Upper lobe of right lung (tissue), 1 donor: Measurements from ENCODE around the gene CHIT1. TPM values are rescaled to one million over a fixed set of nuclear protein-coding genes. Genes with fewer than 3 reads are reported as not detected.

Experiments used
- ATAC-seq: fragments of 200-7000 bp; cut with Tn5 transposase; one replicate; pipeline ENCODE4 v1.9.1; 2020; ENCODE audit warnings: mild to moderate bottlenecking, moderate library complexity
- DNase-seq: peaks from one replicate; pipeline ENCODE4 v3.0.0-alpha.2; 2020
- H3K27ac ChIP-seq: fragments of 200-600 bp; one replicate; pipeline ENCODE4 v1.8.0; 2022
- H3K27me3 ChIP-seq: fragments of 200-600 bp; one replicate; pipeline ENCODE4 v1.8.0; 2022; ENCODE audit warnings: mild to moderate bottlenecking
- H3K36me3 ChIP-seq: fragments of 200-600 bp; one replicate; pipeline ENCODE4 v1.8.0; 2022
- H3K4me1 ChIP-seq: fragments of 200-600 bp; one replicate; pipeline ENCODE4 v1.8.0; 2022
- H3K4me3 ChIP-seq: fragments of 200-600 bp; one replicate; pipeline ENCODE4 v1.8.0; 2022; ENCODE audit warnings: mild to moderate bottlenecking
- H3K9me3 ChIP-seq: fragments of 200-600 bp; one replicate; pipeline ENCODE4 v1.8.0; 2022
- intact Hi-C: fragments of 100-400 bp; cut with DNase I; formaldehyde crosslinking; loops from one replicate; pipeline ENCODE4 v1.11.0; 2022
- total RNA-seq: library from RNA; stranded (reverse); fragmentation: NEBNext Ultra II Directional; extraction: Animal tissue kit (Norgen Biotek cat#: 25700); gene quantifications from one replicate; pipeline ENCODE4 v1.2.1, GENCODE V29; 2021
- TF ChIP-seq, protein P1 (sequence below): fragments of 200-600 bp; IDR thresholded peaks from one replicate; pipeline ENCODE4 v1.8.0; 2022; ENCODE audit warnings: antibody characterized with exemption
- donor health status: DM: no; HTN: yes; CAD: no; lungs with severe emphysema.

CHIT1 gene
- total RNA-seq, 1 donor from 2014 or later = 751 TPM

- H3K36me3 ChIP-seq = no peaks in the 10 kb centered on the region
- peaks cover 9% of the 10 kb centered on the region for H3K4me1 ChIP-seq
- no peak overlapping the region for H3K4me3 ChIP-seq
- intact Hi-C loops = loop anchor here (5.0 kb wide), 2 partner anchors 95 to 180 kb away; no protein-coding TSS in a partner anchor
- H3K27me3 ChIP-seq = no peaks in the 10 kb centered on the region
- H3K9me3 ChIP-seq = no peaks in the 10 kb centered on the region
- TF ChIP-seq, protein P1, sequence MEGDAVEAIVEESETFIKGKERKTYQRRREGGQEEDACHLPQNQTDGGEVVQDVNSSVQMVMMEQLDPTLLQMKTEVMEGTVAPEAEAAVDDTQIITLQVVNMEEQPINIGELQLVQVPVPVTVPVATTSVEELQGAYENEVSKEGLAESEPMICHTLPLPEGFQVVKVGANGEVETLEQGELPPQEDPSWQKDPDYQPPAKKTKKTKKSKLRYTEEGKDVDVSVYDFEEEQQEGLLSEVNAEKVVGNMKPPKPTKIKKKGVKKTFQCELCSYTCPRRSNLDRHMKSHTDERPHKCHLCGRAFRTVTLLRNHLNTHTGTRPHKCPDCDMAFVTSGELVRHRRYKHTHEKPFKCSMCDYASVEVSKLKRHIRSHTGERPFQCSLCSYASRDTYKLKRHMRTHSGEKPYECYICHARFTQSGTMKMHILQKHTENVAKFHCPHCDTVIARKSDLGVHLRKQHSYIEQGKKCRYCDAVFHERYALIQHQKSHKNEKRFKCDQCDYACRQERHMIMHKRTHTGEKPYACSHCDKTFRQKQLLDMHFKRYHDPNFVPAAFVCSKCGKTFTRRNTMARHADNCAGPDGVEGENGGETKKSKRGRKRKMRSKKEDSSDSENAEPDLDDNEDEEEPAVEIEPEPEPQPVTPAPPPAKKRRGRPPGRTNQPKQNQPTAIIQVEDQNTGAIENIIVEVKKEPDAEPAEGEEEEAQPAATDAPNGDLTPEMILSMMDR = no peak
- H3K27ac ChIP-seq = no peak overlapping the region
- DNase-seq (no peak), ATAC-seq (no peak)
These were observed 11.8 kb downstream of the CHIT1 start for GRCh38 chr1:203217668-203218067.

GRCh38 chr1:203217139-203217655 is 12.3 kb downstream of the CHIT1 start:
- no peak for DNase-seq
- peak; percentile 5 for ATAC-seq
- H3K27ac ChIP-seq = no peak overlapping the region
- no peaks in the 10 kb centered on the region for H3K9me3 ChIP-seq
- peaks cover 9% of the 10 kb centered on the region for H3K4me1 ChIP-seq
- intact Hi-C loops = loop anchor here (5.0 kb wide), 2 partner anchors 95 to 180 kb away; no protein-coding TSS in a partner anchor
- no peak overlapping the region for H3K4me3 ChIP-seq
- H3K27me3 ChIP-seq = no peaks in the 10 kb centered on the region
- TF ChIP-seq, protein P1 = no peak
- no peaks in the 10 kb centered on the region for H3K36me3 ChIP-seq

DNA sequence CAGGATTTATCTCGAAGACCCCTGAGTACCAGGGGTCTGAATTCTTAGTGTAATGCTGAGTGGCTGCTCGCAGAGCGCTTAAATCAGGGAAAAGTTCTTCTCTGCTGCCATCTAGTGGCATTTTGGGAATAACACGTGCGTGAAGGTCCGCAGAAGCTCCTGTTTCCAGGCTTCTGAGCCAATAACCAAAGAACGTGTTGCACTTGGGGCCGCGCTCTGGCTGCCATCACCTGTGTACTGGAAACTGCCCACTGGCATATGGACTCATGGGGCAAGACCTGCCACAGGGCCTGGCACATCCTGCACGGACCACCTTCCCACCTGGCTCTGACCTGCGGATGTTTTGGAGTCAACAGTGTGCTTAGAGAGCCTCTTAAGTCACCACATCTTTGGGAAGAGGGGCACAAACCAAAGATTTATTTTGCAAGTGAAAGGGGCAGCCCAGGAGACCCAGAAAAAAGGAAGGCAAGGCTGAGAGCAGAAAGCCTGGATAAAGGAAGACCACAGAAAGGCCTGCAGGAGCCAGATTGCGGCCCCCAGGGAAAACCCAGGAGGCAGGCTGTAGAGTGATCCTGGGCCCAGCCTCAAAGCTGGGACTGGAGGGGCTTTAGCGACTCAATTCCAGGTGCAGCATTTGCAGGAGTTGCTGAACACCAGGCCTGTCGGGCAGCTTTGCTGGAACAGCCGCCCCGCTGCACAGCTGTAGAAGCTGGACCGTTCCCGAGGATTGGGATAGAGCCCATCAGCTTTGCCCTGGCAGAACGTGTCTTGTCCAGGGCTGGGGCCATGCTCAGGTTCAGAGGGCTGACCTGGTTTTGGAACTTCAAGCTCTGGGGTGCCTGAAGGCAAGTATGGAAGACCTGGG is 13.0 kb downstream of the CHIT1 start:
- intact Hi-C loops = loop anchor here (5.0 kb wide), 2 partner anchors 94 to 179 kb away; no protein-coding TSS in a partner anchor
- Histone ChIP-seq H3K27me3 (no peaks in the 10 kb centered on the region), H3K27ac (no peak overlapping the region), H3K36me3 (no peaks in the 10 kb centered on the region), H3K4me3 (no peak overlapping the region), H3K4me1 (peaks cover 9% of the 10 kb centered on the region), H3K9me3 (no peaks in the 10 kb centered on the region)
- ATAC-seq (peak; percentile 74), DNase-seq (no peak)
- TF ChIP-seq, protein P1 = peak; percentile 82

GRCh38 chr1:203215573-203215972 is 13.9 kb downstream of the CHIT1 start:
- Histone ChIP-seq H3K4me1 (peaks cover 9% of the 10 kb centered on the region), H3K27me3 (no peaks in the 10 kb centered on the region), H3K36me3 (no peaks in the 10 kb centered on the region), H3K27ac (no peak overlapping the region), H3K9me3 (no peaks in the 10 kb centered on the region), H3K4me3 (no peak overlapping the region)
- intact Hi-C loops = loop anchor here (5.0 kb wide), 2 partner anchors 93 to 178 kb away; no protein-coding TSS in a partner anchor
- ATAC-seq (peak; percentile 10), DNase-seq (no peak)
- TF ChIP-seq, protein P1 = no peak

- Histone ChIP-seq H3K4me1 (peaks cover 9% of the 10 kb centered on the region), H3K9me3 (no peaks in the 10 kb centered on the region), H3K27ac (no peak overlapping the region), H3K36me3 (no peaks in the 10 kb centered on the region), H3K27me3 (no peaks in the 10 kb centered on the region), H3K4me3 (no peak overlapping the region)
- ATAC-seq (peak; percentile 32), DNase-seq (no peak)
- intact Hi-C loops = loop anchor here (5.0 kb wide), 2 partner anchors 93 to 178 kb away; no protein-coding TSS in a partner anchor
- TF ChIP-seq, protein P1 = no peak
These were observed 14.6 kb downstream of the CHIT1 start for GRCh38 chr1:203214871-203215270.
